Muscle layer of duodenum (tissue), 2 donors: ENCODE results near the gene OSR1.

Experiments used
- H3K27ac ChIP-seq: one replicate; pipeline ENCODE4 v1.7.0; 2013; ENCODE audit warnings: mild to moderate bottlenecking, low read length
- H3K27me3 ChIP-seq: one replicate; pipeline ENCODE4 v1.7.0; 2013; ENCODE audit warnings: low read depth, mild to moderate bottlenecking, control low read depth, low read length
- H3K36me3 ChIP-seq, 2 donors: one replicate each; pipeline ENCODE4 v1.7.0; 2013; ENCODE audit warnings: low read length in 2 of 2, control low read depth in 1 of 2, mild to moderate bottlenecking in 1 of 2; ENCODE audit not compliant: insufficient read depth in 2 of 2, control insufficient read depth in 1 of 2
- H3K4me1 ChIP-seq, 2 donors: one replicate each; pipeline ENCODE4 v1.7.0; 2013; ENCODE audit warnings: low read length in 2 of 2, mild to moderate bottlenecking in 2 of 2, control low read depth in 1 of 2, moderate library complexity in 1 of 2; ENCODE audit not compliant: insufficient read depth in 2 of 2, control insufficient read depth in 1 of 2
- H3K4me3 ChIP-seq, 2 donors: one replicate each; pipeline ENCODE4 v1.7.0; 2013; ENCODE audit warnings: low read length in 2 of 2, low read depth in 1 of 2, mild to moderate bottlenecking in 1 of 2
- H3K9me3 ChIP-seq, 2 donors: one replicate each; pipeline ENCODE4 v1.7.0; 2013; ENCODE audit warnings: low read length in 2 of 2, control low read depth in 1 of 2, mild to moderate bottlenecking in 1 of 2; ENCODE audit not compliant: control insufficient read depth in 1 of 2
- donor health status: healthy.

The OSR1 gene

DNA sequence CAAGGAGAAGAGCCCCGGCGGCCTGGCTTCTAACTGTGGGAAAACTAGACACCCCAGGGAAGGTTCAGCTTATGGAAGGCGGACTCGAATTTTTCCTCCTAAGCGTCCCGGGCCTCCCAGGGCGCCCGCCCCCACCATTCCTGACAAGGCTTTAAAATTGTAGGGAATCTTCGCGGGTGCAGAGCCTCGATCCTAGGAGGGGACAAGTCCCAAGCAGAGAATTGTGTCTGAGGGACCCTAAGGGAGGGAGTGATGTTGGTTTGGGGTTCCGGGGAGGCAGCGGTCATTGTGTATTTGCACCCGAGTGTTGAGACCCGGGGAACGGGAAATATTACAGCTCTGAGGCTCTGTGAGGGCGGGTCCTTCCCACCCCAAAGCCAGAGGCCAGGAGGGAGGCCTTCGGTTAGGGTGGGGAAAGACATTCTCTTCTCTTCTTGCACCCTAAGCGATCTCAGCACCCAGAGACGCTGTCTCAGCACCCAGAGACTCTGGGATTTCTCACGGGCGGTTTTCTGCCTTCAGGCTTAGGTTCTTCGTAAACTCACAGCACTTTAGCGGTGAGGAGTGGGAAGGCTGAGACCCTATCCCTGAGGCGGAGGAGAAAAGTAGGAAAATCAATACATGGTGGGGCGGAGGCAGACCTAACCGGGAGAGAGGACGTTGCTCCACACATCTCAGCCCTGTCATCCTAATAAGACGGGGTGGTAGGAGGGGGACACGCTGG, 7.6 kb downstream of the OSR1 start:
- Histone ChIP-seq H3K27ac (no peak overlapping the region), H3K27me3 (peaks cover 50% of the 10 kb centered on the region), H3K4me3 (peak overlapping the region; percentile 14 to 44), H3K9me3 (no peaks in the 10 kb centered on the region), H3K4me1 (peaks cover 0 to 31% of the 10 kb centered on the region in 2 donors), H3K36me3 (peaks cover 0 to under 1% of the 10 kb centered on the region in 2 donors)

DNA sequence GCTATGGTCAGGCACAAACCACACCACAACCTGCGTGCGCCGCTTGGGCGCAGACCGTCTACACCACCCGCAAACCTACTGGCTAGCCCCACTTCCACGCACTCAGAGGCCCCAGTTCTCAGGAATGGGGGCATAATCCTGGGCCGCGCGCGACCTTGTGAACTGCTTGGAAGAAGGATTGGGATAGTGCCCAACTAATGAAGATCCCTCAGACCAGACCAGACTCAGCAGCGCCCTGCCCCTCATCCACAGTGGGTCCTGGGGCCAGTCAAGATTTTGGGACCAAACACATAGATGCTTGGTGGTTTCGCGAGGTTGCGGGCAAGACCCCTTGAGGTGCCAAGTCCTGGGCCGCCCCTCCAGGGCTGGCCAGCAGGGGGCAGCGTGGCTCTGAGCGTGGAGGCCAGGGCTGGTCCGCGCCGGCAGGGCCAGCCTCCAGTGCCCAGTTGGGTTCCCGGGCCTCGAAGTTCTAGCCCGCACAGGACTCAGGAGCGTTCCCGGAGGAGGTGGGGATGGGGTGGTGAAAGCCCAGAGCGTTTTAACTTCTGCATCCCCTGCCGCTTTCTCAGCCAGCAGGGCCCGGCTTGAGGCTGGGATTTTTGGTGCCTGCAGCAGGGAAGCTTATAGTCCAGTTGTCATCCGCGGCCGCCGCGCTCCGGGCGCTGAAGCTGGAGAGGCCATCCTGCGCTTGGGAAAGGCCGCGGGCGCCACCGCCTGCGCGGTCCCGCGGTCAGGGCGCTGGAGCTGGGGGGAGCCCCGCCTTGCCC, 8.3 kb downstream of the OSR1 start:
- Histone ChIP-seq H3K27ac (no peak overlapping the region), H3K27me3 (peaks cover 42% of the 10 kb centered on the region), H3K4me3 (peak overlapping the region; percentile 14 to 44)

DNA sequence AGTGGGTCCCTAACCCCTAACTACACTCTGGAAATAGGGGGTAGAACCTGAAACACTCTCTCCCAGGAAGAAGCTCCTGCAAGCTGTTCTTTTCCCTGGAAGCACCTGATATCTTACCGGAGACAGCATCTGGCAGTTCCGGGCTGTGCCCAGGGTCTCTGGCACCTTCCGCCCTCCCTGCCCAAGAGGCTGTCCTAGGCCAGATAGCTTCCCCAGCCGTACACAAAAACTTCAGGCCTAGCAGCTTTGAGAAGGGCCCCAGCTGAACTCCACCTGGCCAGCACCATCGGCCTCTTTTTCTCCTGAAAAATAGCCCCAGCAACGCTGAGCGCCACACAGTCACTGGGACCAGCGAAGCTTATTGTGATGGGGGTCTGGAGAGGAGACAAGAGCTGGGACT, 9.7 kb downstream of the OSR1 start:
- H3K4me3 ChIP-seq: peak overlapping the region; percentile 62 to 74

More for the DNA sequence above, 8.3 kb downstream of the OSR1 start:
- Histone ChIP-seq H3K9me3 (no peaks in the 10 kb centered on the region), H3K4me1 (peaks cover 0 to 31% of the 10 kb centered on the region in 2 donors), H3K36me3 (peaks cover 0 to 4% of the 10 kb centered on the region in 2 donors)

DNA sequence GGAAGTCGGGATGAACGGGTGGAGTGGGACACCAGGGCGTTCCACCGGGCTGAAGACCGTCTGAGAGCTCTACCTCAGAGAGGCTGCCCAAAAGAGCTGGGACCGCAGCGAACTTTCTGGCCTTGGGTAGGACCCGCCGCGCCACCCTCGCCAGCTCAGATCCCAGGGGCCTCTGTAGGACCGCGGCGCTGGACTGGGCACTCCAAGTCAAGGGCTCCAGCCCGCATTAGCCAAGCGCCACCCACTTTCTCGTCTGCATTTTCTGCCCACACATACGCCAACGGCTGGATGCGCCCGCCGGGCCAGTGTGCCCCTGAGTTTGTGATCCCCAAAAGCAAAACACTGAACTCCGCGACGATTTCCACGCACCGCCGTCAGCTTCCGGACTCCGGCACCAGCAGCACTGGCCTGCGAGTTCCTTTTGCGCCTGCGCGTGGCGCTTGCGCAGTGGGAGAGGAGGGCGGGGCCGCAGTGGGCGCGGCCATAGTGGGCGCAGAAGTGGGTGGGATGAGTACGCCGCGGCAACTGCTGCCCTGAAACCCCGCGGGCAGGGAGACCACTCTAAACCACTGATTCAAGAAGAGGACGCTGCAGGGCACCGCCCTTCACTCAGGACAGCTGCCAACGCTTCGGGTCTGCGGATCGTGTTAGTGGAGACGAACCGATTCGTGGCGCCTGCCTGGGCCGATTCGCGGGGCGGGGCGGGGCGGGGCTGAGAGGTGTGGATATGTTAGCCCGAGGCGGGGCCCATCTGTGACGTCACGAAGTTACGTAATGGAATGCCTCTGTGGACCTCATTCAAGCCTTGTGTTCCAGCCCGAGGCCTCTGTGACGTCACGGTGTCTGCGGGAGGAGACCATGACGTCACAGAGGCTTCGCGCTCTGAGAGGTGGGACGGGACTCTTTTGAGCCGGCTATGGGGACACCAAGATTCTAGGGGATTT, 10.5 kb downstream of the OSR1 start:
- Histone ChIP-seq H3K9me3 (no peaks in the 10 kb centered on the region), H3K27ac (peak overlapping the region; percentile 89), H3K27me3 (peaks cover 24% of the 10 kb centered on the region), H3K4me3 (peak overlapping the region; percentile 62 to 74), H3K36me3 (peaks cover 0 to 8% of the 10 kb centered on the region in 2 donors), H3K4me1 (peaks cover 0 to 31% of the 10 kb centered on the region in 2 donors)

More for the DNA sequence above, 9.7 kb downstream of the OSR1 start:
- H3K36me3 ChIP-seq: peaks cover 0 to 8% of the 10 kb centered on the region in 2 donors
- H3K4me1 ChIP-seq: peaks cover 0 to 31% of the 10 kb centered on the region in 2 donors
- H3K27ac ChIP-seq: peak overlapping the region; percentile 89
- peaks cover 32% of the 10 kb centered on the region for H3K27me3 ChIP-seq
- H3K9me3 ChIP-seq: no peaks in the 10 kb centered on the region

DNA sequence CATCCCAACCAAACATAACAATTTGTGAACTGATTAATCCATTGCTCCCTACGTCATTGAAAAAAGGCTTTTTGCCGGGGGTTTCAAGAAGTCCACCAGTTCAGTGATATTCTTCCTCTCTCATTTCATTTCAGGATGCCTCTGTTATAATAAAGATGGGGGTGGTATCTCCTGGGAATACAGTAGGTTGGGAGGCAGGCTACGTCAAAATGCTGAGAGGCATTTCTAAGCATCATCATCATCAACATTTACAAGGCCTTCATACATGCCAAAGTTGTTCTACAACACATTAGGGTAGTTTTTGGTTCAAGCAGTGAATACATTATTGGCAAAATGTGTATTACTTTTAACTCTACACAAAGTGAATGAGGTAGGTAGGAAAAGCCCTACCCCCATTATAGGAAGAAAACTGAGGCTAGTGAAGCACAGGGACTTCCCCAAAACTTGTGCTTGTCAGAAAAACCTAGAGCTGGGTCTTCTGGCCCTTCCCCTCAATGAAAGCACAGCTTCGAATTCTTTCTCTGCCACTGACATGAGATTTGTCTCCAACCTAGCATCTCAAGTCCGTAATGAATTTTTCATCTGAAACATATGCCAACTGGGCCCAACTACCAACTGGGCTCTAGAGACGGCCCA, 11.3 kb downstream of the OSR1 start:
- Histone ChIP-seq H3K9me3 (no peaks in the 10 kb centered on the region), H3K4me3 (peak overlapping the region; percentile 62 to 74), H3K27ac (peak overlapping the region; percentile 89), H3K27me3 (peaks cover 20% of the 10 kb centered on the region), H3K4me1 (peaks cover 0 to 31% of the 10 kb centered on the region in 2 donors), H3K36me3 (peaks cover 0 to 8% of the 10 kb centered on the region in 2 donors)

DNA sequence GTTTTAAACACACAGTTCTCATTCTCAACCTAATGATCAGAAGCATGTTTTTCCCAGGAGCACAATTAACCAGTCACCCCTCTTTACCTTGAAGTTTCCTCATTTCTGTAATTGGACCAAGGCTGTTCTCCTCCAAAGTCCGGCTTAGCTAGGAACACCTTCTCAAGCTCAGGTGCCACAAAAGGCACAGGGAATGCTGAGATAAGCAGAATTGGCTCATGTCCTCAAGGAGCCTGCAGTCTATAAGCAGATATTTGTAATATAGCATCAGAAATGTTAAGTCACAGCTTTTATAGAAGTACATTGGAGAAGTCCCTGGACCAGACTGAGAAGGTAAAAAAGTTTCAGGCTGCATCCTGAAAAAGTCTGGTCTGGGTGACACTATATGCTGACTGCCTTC, 20.7 kb downstream of the OSR1 start:
- Histone ChIP-seq H3K4me3 (no peak overlapping the region), H3K9me3 (no peaks in the 10 kb centered on the region), H3K27me3 (no peaks in the 10 kb centered on the region), H3K36me3 (peaks cover 0 to 9% of the 10 kb centered on the region in 2 donors), H3K27ac (no peak overlapping the region), H3K4me1 (no peaks in the 10 kb centered on the region)

DNA sequence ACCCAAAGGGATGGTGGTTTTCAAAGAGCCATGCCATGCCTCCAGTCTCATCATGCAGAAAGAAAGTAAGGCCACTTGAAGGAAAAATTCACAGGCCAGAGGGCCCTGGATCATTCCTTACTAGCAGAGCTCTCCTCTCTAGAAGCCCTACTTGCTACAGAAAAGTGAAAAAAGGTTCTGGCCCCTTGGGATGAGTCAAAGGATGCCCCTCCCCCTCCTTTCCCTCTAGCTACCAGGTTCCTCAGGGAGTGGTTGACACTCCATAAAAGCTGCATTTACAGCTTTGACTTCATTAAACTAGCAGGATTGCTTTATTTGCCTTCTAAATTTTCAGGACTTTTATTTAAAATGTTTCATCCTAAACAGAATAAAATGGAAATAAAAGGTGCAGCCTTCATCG, 21.2 kb downstream of the OSR1 start:
- Histone ChIP-seq H3K4me3 (no peak overlapping the region), H3K9me3 (no peaks in the 10 kb centered on the region), H3K4me1 (no peaks in the 10 kb centered on the region), H3K27ac (no peak overlapping the region), H3K36me3 (peaks cover 0 to 9% of the 10 kb centered on the region in 2 donors), H3K27me3 (no peaks in the 10 kb centered on the region)

DNA sequence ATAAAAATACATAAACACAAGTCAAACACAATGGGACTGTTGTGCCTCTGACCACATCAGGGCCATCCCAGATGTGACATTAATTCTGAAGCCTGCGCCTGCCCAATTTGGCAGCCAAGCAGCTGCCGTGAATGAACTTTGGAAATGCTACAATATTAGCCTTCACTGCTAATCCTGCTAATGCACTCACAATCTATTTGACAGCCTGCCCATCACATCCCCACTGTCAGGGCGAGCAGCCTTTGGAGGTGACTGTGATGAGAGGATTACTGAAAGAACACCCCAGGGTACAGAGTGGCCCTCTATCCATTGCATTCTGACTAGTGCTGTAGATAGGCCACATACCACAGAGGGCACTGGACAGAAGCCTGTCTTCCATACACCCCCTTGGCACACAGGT, 21.6 kb downstream of the OSR1 start:
- H3K4me3 ChIP-seq: no peak overlapping the region
- H3K27me3 ChIP-seq: no peaks in the 10 kb centered on the region
- no peaks in the 10 kb centered on the region for H3K9me3 ChIP-seq
- no peaks in the 10 kb centered on the region for H3K4me1 ChIP-seq
- H3K27ac ChIP-seq: no peak overlapping the region
- H3K36me3 ChIP-seq: peaks cover 0 to 9% of the 10 kb centered on the region in 2 donors

DNA sequence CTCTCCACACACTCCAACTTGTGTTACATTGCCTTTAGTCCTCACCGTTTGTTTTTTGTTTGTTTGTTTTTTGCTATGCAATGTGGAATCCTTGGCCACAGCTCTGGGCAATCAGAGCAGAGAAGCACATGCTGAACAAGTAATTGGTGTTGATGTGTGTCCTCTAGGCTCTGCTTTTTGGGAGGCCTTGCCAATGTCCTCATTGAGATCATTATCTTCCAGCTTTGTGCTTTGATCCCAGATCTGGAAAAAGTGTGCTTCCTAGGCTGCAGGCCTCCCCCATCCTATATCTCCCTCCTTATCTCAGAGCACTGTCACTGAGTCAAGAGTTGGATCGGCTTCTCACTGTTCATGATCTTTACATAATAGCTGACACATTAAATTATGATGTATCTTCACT, 25.9 kb downstream of the OSR1 start:
- no peak overlapping the region for H3K4me3 ChIP-seq
- H3K27me3 ChIP-seq: no peaks in the 10 kb centered on the region
- no peak overlapping the region for H3K27ac ChIP-seq
- no peaks in the 10 kb centered on the region for H3K4me1 ChIP-seq
- H3K9me3 ChIP-seq: no peaks in the 10 kb centered on the region
- no peaks in the 10 kb centered on the region for H3K36me3 ChIP-seq

DNA sequence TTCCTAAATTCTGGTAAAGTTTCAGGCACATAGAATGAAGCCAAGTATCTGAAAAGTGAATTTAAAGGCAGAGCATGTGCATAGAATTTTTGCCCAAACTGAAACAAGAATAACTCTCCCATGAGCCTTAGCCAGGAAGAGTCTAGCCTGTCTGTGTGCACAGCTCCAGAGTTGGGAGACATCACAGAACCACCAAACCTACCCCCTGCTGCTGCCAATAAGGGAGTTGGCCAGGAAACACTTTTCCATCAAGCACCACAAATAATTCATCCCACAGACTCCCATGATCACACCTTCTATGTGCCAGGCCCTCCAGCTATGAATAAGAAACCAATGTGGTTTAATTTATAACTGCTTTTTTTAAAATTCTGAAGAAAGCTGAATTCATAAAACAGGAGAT, 27.0 kb downstream of the OSR1 start:
- Histone ChIP-seq H3K9me3 (no peaks in the 10 kb centered on the region), H3K4me3 (no peak overlapping the region), H3K4me1 (no peaks in the 10 kb centered on the region), H3K27me3 (no peaks in the 10 kb centered on the region), H3K36me3 (no peaks in the 10 kb centered on the region), H3K27ac (no peak overlapping the region)
